GM18870 (cell line): ENCODE measurements around the gene SAMD3.
"Not testable (repeated sequence)": the region's sequence is repeated elsewhere in the genome, so short reads cannot be mapped to it uniquely, and the experiment has no call there.

Experiments
- ATAC-seq: cut with Tn5 transposase; IDR thresholded peaks from one replicate; pipeline ENCODE4 v1.9.1; 2021; ENCODE audit warnings: moderate library complexity; ENCODE audit not compliant: unreplicated experiment

The SAMD3 gene

GRCh38 chr6:130138116-130138908 lies 84.4 kb downstream of the SAMD3 start:
- peak; percentile 77 for ATAC-seq

DNA sequence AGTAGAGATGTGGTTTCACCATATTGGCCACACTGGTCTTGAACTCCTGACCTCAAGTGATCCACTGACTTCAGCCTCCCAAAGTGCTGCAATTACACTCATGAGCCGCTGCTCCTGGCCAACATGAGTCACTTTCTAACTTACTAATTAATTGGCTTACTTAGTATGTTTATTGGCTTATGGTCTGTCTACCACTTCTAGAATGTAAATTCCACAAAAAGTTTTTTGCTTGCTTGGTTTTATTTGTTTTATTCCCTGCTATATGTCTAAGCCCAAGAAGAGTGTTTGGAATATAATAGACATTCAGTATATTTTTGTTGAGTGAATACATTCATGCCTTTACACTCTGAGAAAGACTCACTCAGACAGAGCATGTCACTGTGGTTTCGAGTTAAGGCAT lies 86.0 kb downstream of the SAMD3 start:
- ATAC-seq = no peak

- ATAC-seq = no peak
Measured at GRCh38 chr6:130134582-130134981, 88.2 kb downstream of the SAMD3 start.

DNA sequence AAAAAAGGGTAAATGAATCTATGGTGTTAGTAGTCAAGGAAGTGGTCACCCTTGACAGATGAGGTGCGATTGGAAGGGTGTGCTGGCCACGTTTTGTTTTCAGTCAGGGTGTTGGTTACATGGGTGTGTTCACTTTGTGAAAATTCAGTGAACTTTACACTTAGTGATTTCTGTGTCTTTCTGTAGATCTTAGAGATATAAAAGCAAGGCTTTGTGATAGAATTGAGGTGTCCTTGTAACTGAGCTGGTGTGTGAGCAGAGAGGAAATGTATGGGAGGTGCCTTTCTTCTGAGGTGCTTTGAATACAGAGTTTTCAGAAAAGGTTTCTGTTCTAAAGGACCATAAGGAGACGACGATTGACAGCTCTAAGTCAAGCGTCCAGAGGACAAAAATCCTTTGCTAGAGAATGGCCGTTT lies 90.5 kb downstream of the SAMD3 start:
- ATAC-seq = peak; percentile 76

DNA sequence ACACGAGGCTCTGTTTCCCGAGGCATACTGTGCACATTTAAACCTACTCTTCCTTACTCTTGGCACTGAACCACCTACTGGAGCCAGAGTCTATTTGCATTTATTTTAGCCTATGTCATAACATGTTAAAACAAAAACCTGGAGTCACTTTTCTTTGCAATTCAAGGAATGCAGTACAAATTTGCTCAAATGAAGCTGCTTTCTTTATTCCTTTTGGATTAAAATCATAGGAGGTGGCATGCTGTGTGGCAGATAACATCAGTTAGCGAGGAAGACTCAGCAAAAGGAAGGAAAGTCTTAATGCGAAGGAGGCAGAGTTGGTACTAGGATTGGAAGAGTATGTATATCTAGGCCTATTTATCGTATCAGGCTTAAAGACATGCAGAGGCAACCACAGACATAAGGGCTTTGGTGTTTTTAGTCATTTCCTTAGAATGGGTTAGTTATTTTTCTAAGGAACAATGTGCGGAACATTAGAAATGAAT lies 92.9 kb downstream of the SAMD3 start:
- no peak for ATAC-seq

DNA sequence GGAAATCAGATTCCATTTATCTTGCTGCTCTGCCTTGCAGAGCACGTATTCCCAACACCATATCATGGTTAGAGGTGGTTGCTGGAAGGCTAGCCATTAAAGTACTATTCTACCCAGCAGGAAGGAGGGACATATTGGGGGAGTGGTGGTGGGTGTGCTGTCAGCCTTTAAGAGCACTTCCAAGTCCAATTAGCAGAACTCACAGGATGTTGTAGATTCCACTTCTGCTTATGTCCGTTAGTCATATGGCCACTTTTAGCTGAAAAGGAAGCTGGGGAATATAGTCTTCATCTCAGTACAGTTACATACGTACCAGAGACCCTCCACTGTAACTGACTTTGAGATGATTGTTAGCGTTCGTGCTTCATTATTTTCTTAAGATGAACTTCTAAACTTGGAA lies 94.4 kb downstream of the SAMD3 start:
- no peak for ATAC-seq

DNA sequence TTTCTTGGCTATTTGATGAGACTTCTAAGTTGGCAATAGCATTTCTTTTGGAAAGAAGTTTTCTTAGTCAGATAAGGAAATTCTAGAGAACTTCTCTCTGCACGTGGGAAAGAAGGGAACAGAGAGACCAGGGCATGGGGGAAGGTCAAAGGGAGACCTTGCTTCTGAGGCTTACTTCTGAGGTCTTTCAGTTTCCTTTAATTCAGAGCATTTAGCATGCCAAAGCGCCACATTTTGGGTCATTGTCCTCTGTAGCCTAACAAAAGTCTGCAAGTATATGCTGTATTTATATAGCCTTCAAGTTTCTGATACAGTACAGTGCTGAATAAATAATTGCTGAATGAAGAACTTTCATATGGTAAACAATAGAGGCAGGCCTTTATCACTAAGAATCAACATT lies 95.6 kb downstream of the SAMD3 start:
- ATAC-seq = no peak

DNA sequence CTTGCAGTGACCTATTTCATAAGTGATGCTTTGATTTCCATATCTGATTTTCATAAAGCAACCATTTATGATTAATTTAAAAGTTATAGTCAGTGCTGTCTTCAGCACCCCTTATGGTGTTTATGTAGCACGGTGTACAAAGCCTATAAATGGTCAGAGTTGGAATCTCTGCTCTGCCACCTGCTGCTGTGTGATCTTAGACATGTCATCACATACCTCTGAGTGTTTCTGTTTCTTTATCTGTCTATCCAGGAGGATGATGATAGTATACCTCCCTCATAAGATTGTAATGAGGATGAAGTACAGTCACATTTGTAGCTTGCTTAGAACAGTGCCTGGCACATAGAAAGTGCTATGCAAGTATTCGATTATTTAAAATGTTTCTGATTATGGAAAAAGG lies 100.5 kb downstream of the SAMD3 start:
- no peak for ATAC-seq

- no peak for ATAC-seq
Measured at GRCh38 chr6:130120731-130121130, 102.0 kb downstream of the SAMD3 start.

- ATAC-seq = no peak
Measured at GRCh38 chr6:130119211-130119610, 103.5 kb downstream of the SAMD3 start.

- no peak for ATAC-seq
Measured at GRCh38 chr6:130118236-130118635, 104.5 kb downstream of the SAMD3 start.

GRCh38 chr6:130117187-130117701 lies 105.5 kb downstream of the SAMD3 start:
- not testable (repeated sequence) for ATAC-seq

DNA sequence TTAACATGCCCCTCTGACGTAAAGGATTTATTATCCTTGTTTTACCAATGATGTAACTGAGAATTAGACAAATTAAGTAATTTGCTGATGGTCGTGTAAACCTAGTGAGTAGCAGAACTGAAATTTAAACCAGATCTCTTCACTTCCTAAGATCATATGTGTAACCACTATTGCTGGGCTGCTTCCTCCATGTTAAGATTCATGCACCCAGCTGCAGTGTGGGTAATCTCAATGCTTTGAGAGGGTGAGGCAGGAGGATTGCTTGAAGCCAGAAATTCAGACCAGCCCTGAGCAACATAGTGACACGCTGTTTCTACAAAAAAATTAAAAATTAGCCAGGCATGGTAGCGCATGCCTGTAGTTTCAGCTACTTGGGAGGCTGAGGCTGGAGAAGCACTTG lies 106.5 kb downstream of the SAMD3 start:
- ATAC-seq = peak; percentile 27

- peak; percentile 90 for ATAC-seq
Measured at GRCh38 chr6:130115036-130115435, 107.7 kb downstream of the SAMD3 start.

DNA sequence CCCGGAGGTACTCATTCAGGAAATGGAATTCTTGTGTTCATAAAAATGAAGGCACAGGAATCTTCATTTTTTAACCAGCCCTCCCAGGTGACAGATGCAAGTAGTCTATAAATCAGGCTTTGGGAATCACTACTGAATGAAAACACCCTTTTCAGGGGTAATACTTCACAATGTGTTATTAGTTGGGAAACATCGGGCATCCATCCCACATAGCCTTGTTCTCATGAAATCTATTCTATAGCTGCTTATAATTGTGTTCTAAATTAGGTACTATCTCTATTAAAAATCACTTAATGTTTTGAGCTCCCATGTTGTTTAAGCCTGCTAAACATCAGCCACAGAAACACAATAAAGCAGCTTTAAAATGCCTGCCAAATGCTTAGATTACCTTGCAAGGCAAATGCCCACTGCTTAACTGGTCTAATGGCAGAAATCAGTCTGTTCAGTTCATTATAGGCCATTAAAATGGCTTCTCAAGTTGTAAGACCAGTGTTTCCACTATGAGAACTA lies 109.5 kb downstream of the SAMD3 start:
- ATAC-seq = no peak

DNA sequence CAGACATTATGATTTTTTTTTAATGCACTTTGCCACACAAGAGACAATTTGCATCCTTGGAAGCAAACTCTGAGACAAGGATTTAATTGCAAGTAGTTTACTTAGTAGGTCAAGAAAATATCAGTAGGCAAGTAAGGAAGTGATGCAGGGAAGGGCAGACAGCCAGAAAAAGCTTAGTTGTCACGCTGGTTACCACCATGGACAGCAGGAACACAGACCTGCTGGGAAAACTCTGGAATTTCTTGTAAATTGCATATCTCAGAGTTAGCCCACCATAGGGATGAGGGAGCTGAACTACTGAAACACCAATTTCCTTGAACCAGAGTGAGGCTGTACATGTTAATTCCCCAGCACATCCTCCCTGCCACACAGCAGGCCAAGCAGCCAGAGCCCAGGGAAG lies 111.7 kb downstream of the SAMD3 start:
- ATAC-seq = no peak

DNA sequence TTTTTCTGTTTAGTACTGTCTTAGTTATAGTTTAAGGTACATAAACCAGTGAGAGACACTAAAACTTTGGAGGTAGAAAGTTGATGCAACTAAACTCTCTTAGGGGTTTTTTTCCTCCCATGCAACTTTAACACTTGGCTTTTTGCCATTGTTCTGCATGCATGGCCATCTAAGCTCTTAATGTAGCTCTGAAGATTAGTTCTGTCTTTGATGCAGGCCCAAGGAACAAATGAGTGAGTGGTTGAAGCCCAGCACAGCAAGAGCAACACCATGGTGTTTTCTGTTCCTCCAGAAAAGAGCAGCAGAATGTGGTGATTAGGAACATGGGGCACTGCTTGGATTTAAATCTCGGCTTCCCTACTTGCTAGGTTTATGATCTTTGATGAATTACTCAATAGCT lies 115.0 kb downstream of the SAMD3 start:
- no peak for ATAC-seq

- ATAC-seq = peak; percentile 85
Measured at GRCh38 chr6:130105996-130106704, 116.6 kb downstream of the SAMD3 start.

DNA sequence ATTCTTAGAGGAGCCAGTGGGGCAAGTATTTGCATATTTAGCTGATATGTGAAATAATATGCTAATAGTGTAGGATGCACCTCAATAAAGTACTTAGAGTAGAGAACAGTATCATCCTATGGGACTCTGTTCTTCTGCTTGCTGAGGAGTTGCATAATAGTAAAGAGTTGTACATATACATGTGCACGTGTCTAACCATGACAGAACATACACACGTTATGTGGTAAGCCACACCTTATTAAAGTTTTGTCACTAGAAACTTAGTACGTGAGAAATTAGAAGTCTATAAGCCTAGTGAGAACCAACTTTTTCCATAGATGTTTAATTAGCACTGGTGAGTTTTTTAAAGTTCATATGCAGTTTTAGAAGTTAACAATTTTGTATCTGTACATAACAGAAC lies 123.6 kb downstream of the SAMD3 start:
- ATAC-seq = no peak

DNA sequence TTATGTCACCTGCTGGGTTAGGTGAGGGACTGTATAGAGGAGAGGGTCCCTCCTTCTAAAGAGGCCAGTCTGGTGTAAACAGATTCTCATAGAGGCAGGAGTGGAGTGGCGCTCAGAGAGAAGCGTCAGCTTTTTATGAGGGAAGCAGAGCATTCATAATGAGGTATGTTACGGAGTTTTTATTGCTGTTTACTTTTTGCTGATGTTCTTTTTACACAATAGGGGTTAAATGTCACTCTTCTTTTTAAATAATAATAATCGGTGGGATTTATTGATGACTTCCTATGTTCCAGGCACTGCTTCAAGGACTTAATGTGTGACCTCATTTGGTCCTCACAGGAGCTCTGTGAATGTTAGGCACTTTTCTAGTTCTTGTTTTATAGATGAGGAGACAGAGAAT lies 124.4 kb downstream of the SAMD3 start:
- ATAC-seq = no peak
